ENCODE measurements around the gene RIIAD1.
"Not testable (repeated sequence)": the region's sequence is repeated elsewhere in the genome, so short reads cannot be mapped to it uniquely, and the experiment has no call there.

Gene RIIAD1

DNA sequence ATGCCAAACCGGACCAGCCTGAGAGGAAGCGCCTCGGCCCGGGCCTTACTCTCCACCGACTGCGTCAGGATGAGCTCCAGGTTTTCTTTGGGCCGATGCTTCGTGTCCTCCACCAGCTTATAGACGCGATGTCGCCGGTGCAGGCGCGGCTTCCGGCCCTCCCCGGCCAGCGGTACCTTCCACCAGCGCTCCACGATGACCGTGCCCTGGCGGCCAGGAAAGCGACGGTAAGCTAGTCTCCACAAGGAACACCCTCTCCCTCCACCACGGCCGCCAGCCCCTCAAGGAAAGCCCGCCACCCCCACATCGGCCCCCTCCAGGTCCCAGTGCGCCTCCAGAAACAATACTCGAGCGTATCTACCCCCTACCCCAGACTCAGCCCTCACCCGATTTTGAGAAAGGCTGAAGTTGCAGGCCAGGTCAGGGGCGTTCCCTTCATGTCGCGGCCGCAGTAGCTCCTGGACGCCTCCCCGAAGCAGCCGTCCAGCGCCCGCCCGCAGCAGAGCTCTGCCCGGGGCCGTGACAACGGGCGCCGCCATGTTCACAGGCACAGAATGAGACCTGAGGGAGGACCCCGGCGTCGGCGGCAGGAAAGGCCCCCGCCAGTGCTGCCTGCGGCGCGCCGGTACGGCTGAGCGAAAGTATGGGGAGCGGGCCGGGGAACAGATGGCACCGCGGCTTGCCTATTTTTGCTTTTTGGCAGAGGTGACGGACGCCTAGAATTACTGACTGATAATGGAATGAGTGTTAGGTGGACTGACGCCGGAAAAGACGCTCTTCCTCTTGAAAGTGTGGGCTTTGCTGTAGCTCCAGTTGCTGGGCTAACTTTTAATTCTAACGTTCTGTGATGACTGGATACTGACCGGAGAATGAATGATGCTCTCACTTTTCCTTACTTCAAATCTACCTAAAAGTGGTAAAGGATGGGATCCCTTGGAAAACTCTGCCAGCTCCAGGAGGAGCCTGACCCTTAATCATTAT, 41.9 kb downstream of the RIIAD1 start, which contains the start of gene MRPL9:
Gene MRPL9, minus strand, starts transcription at position 556 of the 981 bp plus-strand sequence. Its CDS starts 17 bp downstream, at position 539.
- peak within 1 kb of the TSS; percentile 83 for H3K4me3 ChIP-seq (ENCODE audit: low read depth, low read length)
- TF ChIP-seq CTCF (IDR thresholded peaks at IDR 0.05; ENCODE audit: low read depth, low read length): no peak

DNA sequence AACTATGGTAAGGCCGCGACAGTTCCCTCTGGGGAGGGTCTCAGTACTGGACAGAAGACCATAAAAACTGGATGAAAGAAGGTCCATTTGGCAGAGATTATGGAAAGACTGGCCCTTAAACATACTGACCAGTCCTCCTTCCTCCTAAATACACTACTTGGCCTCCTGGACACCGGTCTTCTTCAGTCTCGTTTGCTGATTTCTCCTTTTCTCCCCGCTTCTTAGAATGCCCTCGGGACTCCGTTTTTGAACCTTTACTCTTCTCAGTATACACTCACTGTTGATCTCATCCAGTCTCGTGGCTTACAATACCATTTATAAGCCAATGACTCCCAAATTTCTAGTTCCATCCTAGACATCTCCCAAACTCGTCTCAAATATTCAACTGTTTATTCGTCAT, 42.7 kb downstream of the RIIAD1 start:
- TF ChIP-seq CTCF (IDR thresholded peaks at IDR 0.05; ENCODE audit: low read depth, low read length): no peak
- peak overlapping the region; percentile 83 for H3K4me3 ChIP-seq (ENCODE audit: low read depth, low read length)

DNA sequence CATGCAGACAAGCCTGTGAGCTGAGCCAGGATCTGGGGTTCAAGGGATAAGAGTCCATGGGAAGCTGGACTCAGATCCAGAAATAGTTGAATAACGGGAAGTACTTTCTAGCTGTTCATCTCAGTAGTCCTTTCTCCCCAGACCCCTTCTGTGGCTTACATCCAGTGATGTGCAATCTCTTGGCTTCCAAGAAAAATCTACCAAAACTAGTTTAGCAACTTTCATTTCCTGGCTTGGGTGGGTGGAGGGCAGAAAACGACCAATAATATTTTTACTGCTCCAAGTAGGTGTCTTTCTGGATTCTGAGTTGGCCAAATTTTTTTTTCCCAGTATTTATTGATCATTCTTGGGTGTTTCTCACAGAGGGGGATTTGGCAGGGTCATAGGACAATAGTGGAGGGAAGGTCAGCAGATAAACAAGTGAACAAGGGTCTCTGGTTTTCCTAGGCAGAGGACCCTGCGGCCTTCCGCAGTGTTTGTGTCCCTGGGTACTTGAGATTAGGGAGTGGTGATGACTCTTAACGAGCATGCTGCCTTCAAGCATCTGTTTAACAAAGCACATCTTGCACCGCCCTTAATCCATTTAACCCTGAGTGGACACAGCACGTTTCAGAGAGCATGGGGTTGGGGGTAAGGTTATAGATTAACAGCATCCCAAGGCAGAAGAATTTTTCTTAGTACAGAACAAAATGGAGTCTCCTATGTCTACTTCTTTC, 47.2 kb downstream of the RIIAD1 start:
- H3K4me3 ChIP-seq (ENCODE audit: low read depth, low read length): not testable (repeated sequence)

GRCh38 chr1:151769270-151769669, 47.9 kb downstream of the RIIAD1 start:
- not testable (repeated sequence) for H3K4me3 ChIP-seq (ENCODE audit: low read depth, low read length)

DNA sequence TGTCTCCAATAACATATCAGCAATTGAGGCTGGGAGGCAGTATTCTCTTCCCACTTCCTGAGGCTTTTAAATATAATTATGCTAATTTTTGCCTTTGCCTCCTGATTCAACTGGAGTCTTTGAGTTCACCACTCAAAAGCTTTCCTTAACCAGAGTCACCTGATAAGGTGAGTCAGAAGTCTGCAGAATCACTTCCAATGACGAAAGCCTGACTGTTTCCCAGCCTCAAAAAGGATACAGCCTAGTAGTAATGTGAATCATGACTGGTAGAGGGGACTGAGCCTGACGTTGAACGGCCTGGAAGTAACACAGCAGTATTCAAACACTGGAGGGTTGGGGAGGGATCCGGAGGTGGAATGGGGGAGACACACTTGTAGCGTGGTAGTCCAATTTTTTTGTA, 52.4 kb downstream of the RIIAD1 start:
- TF ChIP-seq CTCF (IDR thresholded peaks at IDR 0.05; ENCODE audit: low read depth, low read length): no peak
- H3K4me3 ChIP-seq (ENCODE audit: low read depth, low read length): no peak overlapping the region

GRCh38 chr1:151774256-151774922, 53.1 kb downstream of the RIIAD1 start:
- H3K4me3 ChIP-seq (ENCODE audit: low read depth, low read length): no peak overlapping the region
- TF ChIP-seq CTCF (IDR thresholded peaks at IDR 0.05; ENCODE audit: low read depth, low read length): no peak

- H3K4me3 ChIP-seq (ENCODE audit: low read depth, low read length): no peak overlapping the region
- TF ChIP-seq CTCF (IDR thresholded peaks at IDR 0.05; ENCODE audit: low read depth, low read length): no peak
These were observed 54.8 kb downstream of the RIIAD1 start for GRCh38 chr1:151775894-151776664.

All from WI38 (cell line).